Activated effector memory CD4-positive, alpha-beta T cell treated with Interleukin-2 at 50 U/mL for 16 hours (primary cell): ENCODE data around the gene RDH14.

Experiments used
- DNase-seq: peaks from one replicate; pipeline ENCODE4 v3.0.0-alpha.2; 2020

RDH14 gene

GRCh38 chr2:18560797-18561085 lies 288 bp upstream of the RDH14 start:
- DNase-seq = no peak

GRCh38 chr2:18559531-18560030 lies 872 bp downstream of the RDH14 start:
- DNase-seq = no peak

- DNase-seq = no peak
These were observed 2.0 kb downstream of the RDH14 start for GRCh38 chr2:18558458-18558857.

GRCh38 chr2:18557121-18557520 lies 3.3 kb downstream of the RDH14 start:
- DNase-seq = no peak

GRCh38 chr2:18552351-18553077 lies 7.9 kb downstream of the RDH14 start:
- no peak for DNase-seq

GRCh38 chr2:18551623-18552022 lies 8.8 kb downstream of the RDH14 start:
- no peak for DNase-seq

- no peak for DNase-seq
These were observed 9.3 kb downstream of the RDH14 start for GRCh38 chr2:18551169-18551568.

- no peak for DNase-seq
These were observed 10.0 kb downstream of the RDH14 start for GRCh38 chr2:18550433-18550832.

GRCh38 chr2:18549083-18549482 lies 11.4 kb downstream of the RDH14 start:
- DNase-seq = no peak

- no peak for DNase-seq
These were observed 11.8 kb downstream of the RDH14 start for GRCh38 chr2:18548621-18549020.

GRCh38 chr2:18546567-18546966 lies 13.9 kb downstream of the RDH14 start:
- DNase-seq = no peak

GRCh38 chr2:18545384-18545783 lies 15.1 kb downstream of the RDH14 start:
- no peak for DNase-seq

- DNase-seq = no peak
These were observed 16.3 kb downstream of the RDH14 start for GRCh38 chr2:18544171-18544570.

GRCh38 chr2:18540872-18541271 lies 19.6 kb downstream of the RDH14 start:
- DNase-seq = no peak

GRCh38 chr2:18536697-18537096 lies 23.8 kb downstream of the RDH14 start:
- DNase-seq = no peak

GRCh38 chr2:18536100-18536499 lies 24.4 kb downstream of the RDH14 start:
- DNase-seq = no peak

GRCh38 chr2:18531194-18531593 lies 29.3 kb downstream of the RDH14 start:
- no peak for DNase-seq

- no peak for DNase-seq
These were observed 32.6 kb downstream of the RDH14 start for GRCh38 chr2:18527822-18528221.

GRCh38 chr2:18527326-18527725 lies 33.1 kb downstream of the RDH14 start:
- no peak for DNase-seq

GRCh38 chr2:18526429-18526828 lies 34.0 kb downstream of the RDH14 start:
- no peak for DNase-seq

- DNase-seq = no peak
These were observed 34.6 kb downstream of the RDH14 start for GRCh38 chr2:18525852-18526251.

GRCh38 chr2:18525236-18525635 lies 35.2 kb downstream of the RDH14 start:
- no peak for DNase-seq

- DNase-seq = no peak
These were observed 37.8 kb downstream of the RDH14 start for GRCh38 chr2:18522484-18523146.
